Activated T-cell treated with anti-CD3 and anti-CD28 coated beads for 24 hours (primary cell): Measurements from ENCODE around the gene PSENEN.

Source experiments
- DNase-seq: peaks from one replicate; pipeline ENCODE4 v3.0.0-alpha.2; 2020; ENCODE audit warnings: low read depth

The PSENEN gene

GRCh38 chr19:35733180-35734125 lies 12.0 kb upstream of the PSENEN start:
- DNase-seq = no peak

GRCh38 chr19:35734273-35734672 lies 11.2 kb upstream of the PSENEN start:
- DNase-seq = no peak

- no peak for DNase-seq
Measured at GRCh38 chr19:35734889-35735288, 10.6 kb upstream of the PSENEN start.

- no peak for DNase-seq
Measured at GRCh38 chr19:35736913-35737886, 8.3 kb upstream of the PSENEN start.

GRCh38 chr19:35738021-35738886 lies 7.2 kb upstream of the PSENEN start:
- DNase-seq = no peak

GRCh38 chr19:35738887-35739229 lies 6.6 kb upstream of the PSENEN start:
- no peak for DNase-seq

GRCh38 chr19:35739275-35740107 lies 6.0 kb upstream of the PSENEN start:
- no peak for DNase-seq

- DNase-seq = no peak
Measured at GRCh38 chr19:35740108-35740422, 5.4 kb upstream of the PSENEN start.

GRCh38 chr19:35740423-35741202 lies 4.8 kb upstream of the PSENEN start:
- peak; percentile 93 for DNase-seq

- no peak for DNase-seq
Measured at GRCh38 chr19:35741203-35741515, 4.3 kb upstream of the PSENEN start.

GRCh38 chr19:35742121-35742724 lies 3.2 kb upstream of the PSENEN start, which contains the start of gene IGFLR1:
IGFLR1 (minus strand) TSS chr19:35742452; CDS start chr19:35741180, 1,272 bp downstream.
- peak; percentile 72 for DNase-seq

GRCh38 chr19:35743640-35744429 lies 1.6 kb upstream of the PSENEN start:
- no peak for DNase-seq

- DNase-seq = peak; percentile 92
Measured at GRCh38 chr19:35744430-35745327, 772 bp upstream of the PSENEN start.

GRCh38 chr19:35746087-35746462 lies 624 bp downstream of the PSENEN start:
- DNase-seq = no peak

GRCh38 chr19:35746531-35746930 lies 1.1 kb downstream of the PSENEN start:
- no peak for DNase-seq

GRCh38 chr19:35748106-35749020 lies 2.9 kb downstream of the PSENEN start, which contains the start of gene LIN37:
LIN37 (plus strand) TSS chr19:35748576; CDS start chr19:35748725, 149 bp downstream.
- peak; percentile 98 for DNase-seq

- no peak for DNase-seq
Measured at GRCh38 chr19:35750167-35750566, 4.7 kb downstream of the PSENEN start.
